MCF 10A (cell line): ENCODE data around the gene PCYT1B. TPM values are rescaled to one million over a fixed set of nuclear protein-coding genes. Genes with fewer than 3 reads are reported as not detected.

Source experiments
- BruUV-seq: library from RNA; stranded (reverse); fragments of 400-500 nt; replicated peaks from 2 replicates; lab custom pipeline; 2021; lab: Mats Ljungman, UMichigan
- CTCF ChIA-PET: fragments of 300-600 bp; sonication (Branson Sonifier 250); formaldehyde crosslinking; extraction: SDS; loops from one replicate; lab custom pipeline; 2021; ENCODE audit warnings: antibody characterized with exemption, inconsistent platforms; lab: Yijun Ruan, JAX
- POLR2A ChIA-PET: fragments of 300-600, 350-650 bp; sonication (Branson Sonifier 250); formaldehyde crosslinking; extraction: SDS; loops from one replicate; lab custom pipeline; 2020; ENCODE audit warnings: antibody characterized with exemption, inconsistent platforms; lab: Yijun Ruan, JAX
- DNase-seq: peaks from one replicate; pipeline ENCODE4 v3.0.0-alpha.2; 2018; ENCODE audit not compliant: unreplicated experiment
- H3K27ac Mint-ChIP-seq: one replicate; pipeline ENCODE4 v1.8.0; 2022; ENCODE audit warnings: mild to moderate bottlenecking, low read depth, mixed read lengths; ENCODE audit not compliant: unreplicated experiment
- H3K27me3 Mint-ChIP-seq: one replicate; pipeline ENCODE4 v1.8.0; 2022; ENCODE audit warnings: mixed read lengths; ENCODE audit not compliant: insufficient read depth, unreplicated experiment
- H3K36me3 Mint-ChIP-seq: one replicate; pipeline ENCODE4 v1.8.0; 2022; ENCODE audit warnings: mild to moderate bottlenecking, moderate library complexity, mixed read lengths; ENCODE audit not compliant: insufficient read depth, unreplicated experiment
- H3K4me1 Mint-ChIP-seq: one replicate; pipeline ENCODE4 v1.8.0; 2022; ENCODE audit warnings: mixed read lengths; ENCODE audit not compliant: insufficient read depth, unreplicated experiment
- H3K4me3 Mint-ChIP-seq: one replicate; pipeline ENCODE4 v1.8.0; 2022; ENCODE audit warnings: mild to moderate bottlenecking, moderate library complexity, mixed read lengths; ENCODE audit not compliant: unreplicated experiment
- H3K9me3 Mint-ChIP-seq: one replicate; pipeline ENCODE4 v1.8.0; 2022; ENCODE audit warnings: mixed read lengths; ENCODE audit not compliant: unreplicated experiment
- intact Hi-C: fragments of 100-400 bp; cut with micrococcal nuclease; formaldehyde crosslinking; loops from 2 replicates; pipeline ENCODE4 v1.14.1; 2022
- total RNA-seq: library from RNA; stranded (reverse); gene quantifications from 2 replicates; pipeline ENCODE4 v1.2.3, GENCODE V29; 2022
- TF ChIP-seq, protein P1 (sequence below): fragments of 200-600 bp; IDR thresholded peaks from one replicate; pipeline ENCODE4 v1.8.0; 2022; ENCODE audit warnings: antibody characterized with exemption, mild to moderate bottlenecking; ENCODE audit not compliant: unreplicated experiment

The PCYT1B gene
- total RNA-seq, 1 experiment from 2014 or later: not detected

DNA sequence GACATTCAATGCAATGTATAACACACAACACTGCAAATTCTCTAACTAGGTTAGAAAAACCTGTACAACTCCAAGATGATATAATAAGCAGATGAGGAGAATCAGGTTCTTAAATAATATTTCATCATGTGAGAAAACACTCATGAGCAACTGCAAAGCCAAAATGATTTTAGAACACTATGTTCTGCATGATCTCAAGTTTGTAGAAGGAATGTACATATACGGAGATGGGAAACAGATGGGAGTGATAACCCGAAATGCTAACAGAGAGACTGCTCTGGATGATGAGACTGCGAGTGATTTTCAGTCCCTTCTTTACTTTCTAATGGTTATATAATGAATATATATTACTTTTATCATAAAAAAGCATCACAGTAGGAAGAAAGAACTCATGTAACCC is 80.9 kb downstream of the PCYT1B start:
- no TSS peak for BruUV-seq
- no peak overlapping the region for H3K4me3 Mint-ChIP-seq
- TF ChIP-seq, protein P1, sequence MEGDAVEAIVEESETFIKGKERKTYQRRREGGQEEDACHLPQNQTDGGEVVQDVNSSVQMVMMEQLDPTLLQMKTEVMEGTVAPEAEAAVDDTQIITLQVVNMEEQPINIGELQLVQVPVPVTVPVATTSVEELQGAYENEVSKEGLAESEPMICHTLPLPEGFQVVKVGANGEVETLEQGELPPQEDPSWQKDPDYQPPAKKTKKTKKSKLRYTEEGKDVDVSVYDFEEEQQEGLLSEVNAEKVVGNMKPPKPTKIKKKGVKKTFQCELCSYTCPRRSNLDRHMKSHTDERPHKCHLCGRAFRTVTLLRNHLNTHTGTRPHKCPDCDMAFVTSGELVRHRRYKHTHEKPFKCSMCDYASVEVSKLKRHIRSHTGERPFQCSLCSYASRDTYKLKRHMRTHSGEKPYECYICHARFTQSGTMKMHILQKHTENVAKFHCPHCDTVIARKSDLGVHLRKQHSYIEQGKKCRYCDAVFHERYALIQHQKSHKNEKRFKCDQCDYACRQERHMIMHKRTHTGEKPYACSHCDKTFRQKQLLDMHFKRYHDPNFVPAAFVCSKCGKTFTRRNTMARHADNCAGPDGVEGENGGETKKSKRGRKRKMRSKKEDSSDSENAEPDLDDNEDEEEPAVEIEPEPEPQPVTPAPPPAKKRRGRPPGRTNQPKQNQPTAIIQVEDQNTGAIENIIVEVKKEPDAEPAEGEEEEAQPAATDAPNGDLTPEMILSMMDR: no peak
- no peaks in the 10 kb centered on the region for H3K36me3 Mint-ChIP-seq
- peaks cover 75% of the 10 kb centered on the region for H3K27me3 Mint-ChIP-seq
- ChIA-PET CTCF (no interaction called here), POLR2A (no interaction called here)
- no peak overlapping the region for H3K27ac Mint-ChIP-seq
- intact Hi-C loops: no loop called here
- no peaks in the 10 kb centered on the region for H3K9me3 Mint-ChIP-seq
- H3K4me1 Mint-ChIP-seq: no peaks in the 10 kb centered on the region
- DNase-seq: no peak

- intact Hi-C loops: no loop called here
- ChIA-PET CTCF (interaction anchor here (0.7 to 1.4 kb wide), 2 partner anchors 10 to 103 kb away, joined by 3 read pairs; no protein-coding TSS in a partner anchor), POLR2A (no interaction called here)
- DNase-seq: no peak
- Mint-ChIP-seq H3K27ac (no peak overlapping the region), H3K4me1 (no peaks in the 10 kb centered on the region), H3K9me3 (no peaks in the 10 kb centered on the region), H3K36me3 (no peaks in the 10 kb centered on the region), H3K27me3 (peaks cover 78% of the 10 kb centered on the region), H3K4me3 (no peak overlapping the region)
- TF ChIP-seq, protein P1: no peak
- no TSS peak for BruUV-seq
These were observed 83.7 kb downstream of the PCYT1B start for GRCh38 chrX:24563291-24564010.

DNA sequence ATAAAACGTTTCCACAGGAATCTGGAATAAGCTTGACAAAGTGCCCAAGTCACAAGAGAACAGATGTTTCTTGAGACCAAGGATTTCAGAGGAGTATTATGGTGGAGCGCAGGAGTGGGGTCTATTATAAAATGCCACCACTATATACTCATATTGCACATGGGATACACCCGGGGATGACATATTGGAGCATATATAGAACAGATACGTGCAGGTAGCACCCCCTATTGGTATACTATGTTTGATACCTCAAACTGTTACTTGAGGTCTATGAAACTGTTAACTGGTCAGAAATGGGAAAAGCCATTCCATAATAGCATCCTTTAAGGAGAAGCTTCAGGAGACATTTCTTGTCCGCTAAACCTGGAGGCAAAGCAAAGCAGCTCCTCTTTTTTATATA is 86.0 kb downstream of the PCYT1B start:
- intact Hi-C loops: no loop called here
- BruUV-seq: no TSS peak

GRCh38 chrX:24553011-24553410 is 94.1 kb downstream of the PCYT1B start:
- H3K27ac Mint-ChIP-seq: no peak overlapping the region
- H3K4me3 Mint-ChIP-seq: no peak overlapping the region
- H3K36me3 Mint-ChIP-seq: no peaks in the 10 kb centered on the region
- no peak for DNase-seq
- CTCF ChIA-PET: interaction anchor here (0.6 to 1.5 kb wide), 5 partner anchors 10 to 139 kb away, joined by 3 to 4 read pairs (median 3); no protein-coding TSS in a partner anchor
- no peaks in the 10 kb centered on the region for H3K4me1 Mint-ChIP-seq
- intact Hi-C loops: no loop called here
- TF ChIP-seq, protein P1: no peak
- H3K9me3 Mint-ChIP-seq: no peaks in the 10 kb centered on the region
- POLR2A ChIA-PET: no interaction called here
- peaks cover 78% of the 10 kb centered on the region for H3K27me3 Mint-ChIP-seq
- no TSS peak for BruUV-seq

More for the DNA sequence above, 86.0 kb downstream of the PCYT1B start:
- DNase-seq: peak; percentile 43
- Mint-ChIP-seq H3K27me3 (peaks cover 77% of the 10 kb centered on the region), H3K4me1 (no peaks in the 10 kb centered on the region), H3K27ac (no peak overlapping the region), H3K4me3 (no peak overlapping the region), H3K9me3 (no peaks in the 10 kb centered on the region), H3K36me3 (no peaks in the 10 kb centered on the region)
- TF ChIP-seq, protein P1: peak; percentile 22
- ChIA-PET CTCF (interaction anchor here (0.6 to 0.7 kb wide), 2 partner anchors 510 to 1969 kb away, joined by 3 to 4 read pairs; no protein-coding TSS in a partner anchor), POLR2A (no interaction called here)
